ENCODE data around the gene EBF4.

DNA sequence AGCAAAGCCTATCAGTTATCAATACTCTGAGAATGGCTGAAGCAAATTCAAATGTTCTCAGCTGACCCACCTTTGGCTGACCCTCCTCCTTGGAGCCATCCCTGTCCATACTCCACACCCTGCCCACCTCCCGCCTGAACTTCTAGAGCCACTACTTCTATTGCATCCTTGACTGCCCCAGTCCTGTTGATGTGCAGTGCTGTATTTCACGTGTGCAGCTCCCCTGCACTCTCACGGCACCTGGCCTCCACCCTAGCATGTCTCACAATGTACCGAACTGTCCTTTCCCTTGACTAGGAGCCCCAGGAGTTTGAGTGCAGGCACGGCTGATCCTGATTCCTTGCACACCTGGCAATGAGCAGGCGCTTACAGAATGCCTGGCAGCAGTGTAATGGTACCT, 100.9 kb downstream of the EBF4 start:
- TF ChIP-seq CTCF (conservative IDR thresholded peaks at IDR 0.05; ENCODE audit: low read length) (no peak), EZH2phosphoT487 (IDR thresholded peaks at IDR 0.05; ENCODE audit: borderline replicate concordance) (no peak)

All from Loucy (cell line).